ENCODE data around the gene PTPRD. TPM values are rescaled to one million over a fixed set of nuclear protein-coding genes. Genes with fewer than 3 reads are reported as not detected.

PTPRD gene
- total and polyA plus RNA-seq, 9 donors, result 16.2 to 231 (median 85.8) TPM

DNA sequence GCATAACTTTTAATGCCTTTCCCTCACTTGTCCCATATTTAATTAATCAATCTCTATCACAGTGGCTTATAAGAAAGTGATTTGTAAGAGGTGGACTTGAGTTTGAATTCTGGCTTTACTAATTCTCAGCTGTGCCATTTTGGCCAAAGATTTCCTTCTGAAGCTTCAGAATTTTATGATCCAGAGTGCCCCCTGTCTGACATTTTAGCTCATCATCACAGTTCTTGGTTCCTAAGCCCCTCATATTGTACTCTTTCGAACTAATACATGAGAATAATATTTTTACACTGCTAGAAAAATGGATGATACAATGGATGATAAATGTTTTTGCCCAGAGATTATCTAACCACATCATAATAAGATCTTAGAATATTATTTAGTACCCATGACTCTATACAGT, 1014.1 kb downstream of the PTPRD start:
- intact Hi-C loops (cut with DNase I), result no loop called here
- Histone ChIP-seq H3K9me3 (no peaks in the 10 kb centered on the region), H3K27ac (no peak overlapping the region), H3K27me3 (no peaks in the 10 kb centered on the region), H3K36me3 (no peaks in the 10 kb centered on the region), H3K4me1 (ENCODE audit: insufficient read depth) (no peaks in the 10 kb centered on the region), H3K4me3 (no peak overlapping the region)
- TF ChIP-seq EP300 (IDR thresholded peaks at IDR 0.05) (no peak), POLR2A (IDR thresholded peaks at IDR 0.05) (no peak)
- TF ChIP-seq, protein P1, sequence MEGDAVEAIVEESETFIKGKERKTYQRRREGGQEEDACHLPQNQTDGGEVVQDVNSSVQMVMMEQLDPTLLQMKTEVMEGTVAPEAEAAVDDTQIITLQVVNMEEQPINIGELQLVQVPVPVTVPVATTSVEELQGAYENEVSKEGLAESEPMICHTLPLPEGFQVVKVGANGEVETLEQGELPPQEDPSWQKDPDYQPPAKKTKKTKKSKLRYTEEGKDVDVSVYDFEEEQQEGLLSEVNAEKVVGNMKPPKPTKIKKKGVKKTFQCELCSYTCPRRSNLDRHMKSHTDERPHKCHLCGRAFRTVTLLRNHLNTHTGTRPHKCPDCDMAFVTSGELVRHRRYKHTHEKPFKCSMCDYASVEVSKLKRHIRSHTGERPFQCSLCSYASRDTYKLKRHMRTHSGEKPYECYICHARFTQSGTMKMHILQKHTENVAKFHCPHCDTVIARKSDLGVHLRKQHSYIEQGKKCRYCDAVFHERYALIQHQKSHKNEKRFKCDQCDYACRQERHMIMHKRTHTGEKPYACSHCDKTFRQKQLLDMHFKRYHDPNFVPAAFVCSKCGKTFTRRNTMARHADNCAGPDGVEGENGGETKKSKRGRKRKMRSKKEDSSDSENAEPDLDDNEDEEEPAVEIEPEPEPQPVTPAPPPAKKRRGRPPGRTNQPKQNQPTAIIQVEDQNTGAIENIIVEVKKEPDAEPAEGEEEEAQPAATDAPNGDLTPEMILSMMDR (IDR thresholded peaks at IDR 0.05), result no peak
- 87 to 92% (median 88%) methylated on average over 1 of the region's 1 CpG for WGBS, 3 donors
- no peak for DNase-seq

DNA sequence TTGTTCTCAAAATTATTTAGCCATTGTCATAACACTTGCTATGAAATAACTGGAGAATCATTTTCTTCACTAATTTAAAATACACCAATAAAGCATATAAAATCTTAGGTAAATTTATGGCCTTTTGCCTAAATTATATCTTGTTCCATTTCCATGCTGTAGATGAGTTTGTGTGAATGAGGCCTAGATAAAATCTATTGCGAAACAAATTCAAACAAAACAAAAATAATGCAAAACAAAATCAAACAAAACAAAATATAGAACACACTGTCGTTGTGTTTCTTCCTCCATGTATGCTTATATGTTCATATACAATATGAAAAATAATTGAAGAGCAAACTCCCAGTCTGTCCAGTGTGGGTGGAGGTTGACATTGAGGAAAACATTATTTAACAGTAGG, 1020.7 kb downstream of the PTPRD start:
- Histone ChIP-seq H3K9me3 (no peaks in the 10 kb centered on the region), H3K36me3 (no peaks in the 10 kb centered on the region), H3K27ac (no peak overlapping the region), H3K4me3 (no peak overlapping the region), H3K4me1 (ENCODE audit: insufficient read depth) (no peaks in the 10 kb centered on the region), H3K27me3 (no peaks in the 10 kb centered on the region)
- no peak for DNase-seq
- whole genome bisulfite sequencing, 3 donors, result 86 to 90% (median 86%) methylated on average over 2 of the region's 2 CpGs
- intact Hi-C loops (cut with DNase I), result no loop called here
- TF ChIP-seq EP300 (IDR thresholded peaks at IDR 0.05) (no peak), POLR2A (IDR thresholded peaks at IDR 0.05) (no peak)
- TF ChIP-seq, protein P1 (IDR thresholded peaks at IDR 0.05), result no peak

DNA sequence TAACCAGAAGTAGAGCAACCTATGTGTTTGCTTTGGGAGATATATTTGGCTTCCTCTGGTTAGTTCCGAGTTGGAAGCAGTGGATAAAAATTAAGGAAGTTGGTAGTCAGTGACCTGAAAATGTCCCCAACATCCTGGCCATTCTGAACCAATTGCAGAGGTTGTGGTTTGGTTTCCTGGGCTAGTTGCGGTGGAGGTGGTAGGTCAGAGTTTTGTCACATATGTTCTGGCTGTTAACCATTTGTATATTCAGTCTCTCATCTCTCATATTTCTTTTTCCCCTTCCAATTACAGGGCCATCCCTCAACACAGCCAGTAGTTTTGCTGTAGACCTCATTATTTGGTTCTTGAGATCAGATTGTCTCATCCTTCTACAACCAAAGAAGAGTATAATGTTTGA, 1026.9 kb downstream of the PTPRD start:
- DNase-seq, result no peak
- H3K9me3 ChIP-seq, result no peaks in the 10 kb centered on the region
- no peak overlapping the region for H3K4me3 ChIP-seq
- H3K27me3 ChIP-seq, result no peaks in the 10 kb centered on the region
- WGBS, 3 donors, result 80 to 87% (median 81%) methylated on average over 2 of the region's 2 CpGs
- no peaks in the 10 kb centered on the region for H3K36me3 ChIP-seq
- TF ChIP-seq POLR2A (IDR thresholded peaks at IDR 0.05) (no peak), EP300 (IDR thresholded peaks at IDR 0.05) (no peak)
- TF ChIP-seq, protein P1 (IDR thresholded peaks at IDR 0.05), result no peak
- no peak overlapping the region for H3K27ac ChIP-seq
- intact Hi-C loops (cut with DNase I), result no loop called here
- no peaks in the 10 kb centered on the region for H3K4me1 ChIP-seq (ENCODE audit: insufficient read depth)

DNA sequence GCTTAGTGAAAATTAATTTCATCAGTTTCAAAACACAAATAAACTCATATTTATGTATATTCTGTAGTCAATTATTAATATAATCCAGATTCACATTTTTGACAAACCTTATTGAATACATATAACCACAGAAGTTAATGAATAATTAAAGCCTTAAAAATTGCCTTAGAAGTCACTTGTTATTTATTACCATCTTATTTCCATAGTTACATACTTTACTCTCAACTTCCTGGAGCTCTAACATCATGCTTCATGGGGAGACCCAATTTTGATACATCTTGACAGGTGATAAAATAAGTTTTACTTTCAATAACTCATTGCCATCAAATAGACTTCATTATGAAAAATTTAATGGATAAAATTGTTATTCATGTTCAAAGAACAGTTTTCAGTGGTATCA, 1038.7 kb downstream of the PTPRD start:
- H3K27ac ChIP-seq, result no peak overlapping the region
- intact Hi-C loops (cut with DNase I), result no loop called here

More for the DNA sequence above, 1038.7 kb downstream of the PTPRD start:
- H3K9me3 ChIP-seq, result no peaks in the 10 kb centered on the region
- H3K4me3 ChIP-seq, result no peak overlapping the region
- H3K27me3 ChIP-seq, result no peaks in the 10 kb centered on the region
- H3K36me3 ChIP-seq, result no peaks in the 10 kb centered on the region
- TF ChIP-seq POLR2A (IDR thresholded peaks at IDR 0.05) (no peak), EP300 (IDR thresholded peaks at IDR 0.05) (no peak)
- TF ChIP-seq, protein P1 (IDR thresholded peaks at IDR 0.05), result no peak
- no peaks in the 10 kb centered on the region for H3K4me1 ChIP-seq (ENCODE audit: insufficient read depth)
- no peak for DNase-seq

Measured in ovary (tissue), 9 donors.